Colonic mucosa (tissue), 4 donors: ENCODE measurements around the gene CCDC170. TPM values are rescaled to one million over a fixed set of nuclear protein-coding genes. Genes with fewer than 3 reads are reported as not detected.

Experiments
- DNase-seq: peaks from one replicate; pipeline ENCODE4 v3.0.0-alpha.2; 2020
- H3K27ac ChIP-seq: fragments of 200-600 bp; one replicate; pipeline ENCODE4 v1.8.0; 2021
- H3K27me3 ChIP-seq: fragments of 200-600 bp; one replicate; pipeline ENCODE4 v1.8.0; 2021
- H3K36me3 ChIP-seq: fragments of 200-600 bp; one replicate; pipeline ENCODE4 v1.8.0; 2021
- H3K4me1 ChIP-seq: fragments of 200-600 bp; one replicate; pipeline ENCODE4 v1.8.0; 2021; ENCODE audit warnings: mild to moderate bottlenecking
- H3K4me3 ChIP-seq: fragments of 200-600 bp; one replicate; pipeline ENCODE4 v1.8.0; 2021
- H3K9ac ChIP-seq, 2 donors: one replicate each; pipeline ENCODE4 v1.7.0; 2013; ENCODE audit warnings: control low read depth in 2 of 2, low read depth in 2 of 2, low read length in 2 of 2
- H3K9me3 ChIP-seq: fragments of 200-600 bp; one replicate; pipeline ENCODE4 v1.8.0; 2021
- CTCF ChIP-seq: fragments of 200-600 bp; IDR thresholded peaks from one replicate; pipeline ENCODE4 v1.8.0; 2022; ENCODE audit warnings: antibody characterized with exemption, mild to moderate bottlenecking
- intact Hi-C: fragments of 100-400 bp; cut with DNase I; formaldehyde crosslinking; loops from one replicate; pipeline ENCODE4 v1.14.1; 2022
- total RNA-seq, 2 donors: library from RNA; stranded (reverse); fragmentation: NEBNext Ultra II Directional in 1 of 2; extraction: Animal tissue kit (Norgen Biotek cat#: 25700) in 1 of 2; gene quantifications; one replicate each; pipeline ENCODE4 v1.2.1, GENCODE V29; 2021
- donor health status: healthy.
- donor health status: DM: no; HTN: no; CAD: no.
- donor health status: DM: no; HTN: no; CAD: no.

The CCDC170 gene
- total RNA-seq, 2 donors from 2014 or later, result 0.77 to 0.86 TPM

GRCh38 chr6:151561238-151561637 is 67.4 kb downstream of the CCDC170 start:
- intact Hi-C loops, result no loop called here

GRCh38 chr6:151564654-151565053 is 70.8 kb downstream of the CCDC170 start:
- TF ChIP-seq CTCF, result no peak
- no peak overlapping the region for H3K9ac ChIP-seq
- no peak for DNase-seq
- H3K9me3 ChIP-seq, result no peaks in the 10 kb centered on the region
- no peak overlapping the region for H3K27ac ChIP-seq
- intact Hi-C loops, result no loop called here
- H3K36me3 ChIP-seq, result no peaks in the 10 kb centered on the region
- no peak overlapping the region for H3K4me3 ChIP-seq
- H3K4me1 ChIP-seq, result no peaks in the 10 kb centered on the region
- no peaks in the 10 kb centered on the region for H3K27me3 ChIP-seq

More at GRCh38 chr6:151561238-151561637, 67.4 kb downstream of the CCDC170 start:
- Histone ChIP-seq H3K36me3 (no peaks in the 10 kb centered on the region), H3K27ac (no peak overlapping the region), H3K9me3 (no peaks in the 10 kb centered on the region), H3K27me3 (no peaks in the 10 kb centered on the region), H3K9ac (no peak overlapping the region), H3K4me1 (no peaks in the 10 kb centered on the region), H3K4me3 (no peak overlapping the region)
- DNase-seq, result no peak
- no peak for TF ChIP-seq CTCF

GRCh38 chr6:151565940-151566339 is 72.1 kb downstream of the CCDC170 start:
- no peak overlapping the region for H3K27ac ChIP-seq
- H3K4me3 ChIP-seq, result no peak overlapping the region
- H3K36me3 ChIP-seq, result no peaks in the 10 kb centered on the region
- H3K4me1 ChIP-seq, result no peaks in the 10 kb centered on the region
- intact Hi-C loops, result no loop called here
- no peak for TF ChIP-seq CTCF
- DNase-seq, result no peak
- no peaks in the 10 kb centered on the region for H3K9me3 ChIP-seq
- H3K27me3 ChIP-seq, result no peaks in the 10 kb centered on the region
- no peak overlapping the region for H3K9ac ChIP-seq

GRCh38 chr6:151566557-151566956 is 72.7 kb downstream of the CCDC170 start:
- no peaks in the 10 kb centered on the region for H3K36me3 ChIP-seq
- no peak for TF ChIP-seq CTCF
- no peaks in the 10 kb centered on the region for H3K9me3 ChIP-seq
- no peak overlapping the region for H3K27ac ChIP-seq
- no peak overlapping the region for H3K4me3 ChIP-seq
- intact Hi-C loops, result no loop called here
- DNase-seq, result no peak
- no peaks in the 10 kb centered on the region for H3K4me1 ChIP-seq
- no peaks in the 10 kb centered on the region for H3K27me3 ChIP-seq
- no peak overlapping the region for H3K9ac ChIP-seq

- TF ChIP-seq CTCF, result no peak
- H3K27ac ChIP-seq, result no peak overlapping the region
- no peaks in the 10 kb centered on the region for H3K36me3 ChIP-seq
- intact Hi-C loops, result no loop called here
- no peak overlapping the region for H3K9ac ChIP-seq
- no peak overlapping the region for H3K4me3 ChIP-seq
- H3K4me1 ChIP-seq, result no peaks in the 10 kb centered on the region
- no peaks in the 10 kb centered on the region for H3K9me3 ChIP-seq
- no peak for DNase-seq
- no peaks in the 10 kb centered on the region for H3K27me3 ChIP-seq
These were observed 82.8 kb downstream of the CCDC170 start for GRCh38 chr6:151576633-151577032.

- TF ChIP-seq CTCF, result no peak
- no peak overlapping the region for H3K27ac ChIP-seq
- DNase-seq, result no peak
- intact Hi-C loops, result no loop called here
- no peak overlapping the region for H3K4me3 ChIP-seq
- H3K4me1 ChIP-seq, result no peaks in the 10 kb centered on the region
- H3K36me3 ChIP-seq, result no peaks in the 10 kb centered on the region
- no peaks in the 10 kb centered on the region for H3K27me3 ChIP-seq
- no peaks in the 10 kb centered on the region for H3K9me3 ChIP-seq
- H3K9ac ChIP-seq, result no peak overlapping the region
These were observed 83.4 kb downstream of the CCDC170 start for GRCh38 chr6:151577257-151577656.
